Parathyroid adenoma (tissue), 2 donors: ENCODE data around the gene SLC44A3.
"Not testable (repeated sequence)": the region's sequence is repeated elsewhere in the genome, so short reads cannot be mapped to it uniquely, and the experiment has no call there.

ENCODE experiments used
- H2AFZ ChIP-seq: fragments of 300-600 bp; sonication (generic); one replicate; pipeline ENCODE4 v1.7.0; 2017; ENCODE audit warnings: antibody characterized with exemption, mild to moderate bottlenecking
- H3K27ac ChIP-seq: fragments of 300-600 bp; sonication (generic); one replicate; pipeline ENCODE4 v1.7.0; 2017
- H3K27me3 ChIP-seq: fragments of 300-600 bp; sonication (generic); one replicate; pipeline ENCODE4 v1.7.0; 2017; ENCODE audit warnings: low read length; ENCODE audit not compliant: control insufficient read depth, insufficient read depth
- H3K36me3 ChIP-seq: fragments of 300-600 bp; sonication (generic); one replicate; pipeline ENCODE4 v1.7.0; 2017; ENCODE audit warnings: low read length; ENCODE audit not compliant: control insufficient read depth, insufficient read depth
- H3K4me1 ChIP-seq: fragments of 300-600 bp; sonication (generic); one replicate; pipeline ENCODE4 v1.7.0; 2017; ENCODE audit warnings: control low read depth
- H3K4me2 ChIP-seq: fragments of 300-600 bp; sonication (generic); one replicate; pipeline ENCODE4 v1.7.0; 2017; ENCODE audit warnings: low read length
- H3K4me3 ChIP-seq: fragments of 300-600 bp; sonication (generic); one replicate; pipeline ENCODE4 v1.7.0; 2017; ENCODE audit warnings: low read depth, low read length
- H3K79me2 ChIP-seq: fragments of 300-600 bp; sonication (generic); one replicate; pipeline ENCODE4 v1.7.0; 2017; ENCODE audit warnings: control low read depth
- H3K9ac ChIP-seq: fragments of 300-600 bp; sonication (generic); one replicate; pipeline ENCODE4 v1.7.0; 2017; ENCODE audit warnings: mild to moderate bottlenecking
- H3K9me3 ChIP-seq: fragments of 300-600 bp; sonication (generic); one replicate; pipeline ENCODE4 v1.7.0; 2017; ENCODE audit warnings: low read length; ENCODE audit not compliant: control insufficient read depth
- TF ChIP-seq, protein P1 (sequence below): fragments of 300-600 bp; sonication (generic); IDR thresholded peaks from one replicate; pipeline ENCODE4 v1.7.0; 2017; ENCODE audit warnings: antibody characterized with exemption, mild to moderate bottlenecking
- donor health status: primary hyperparathyroidism.

SLC44A3 gene

DNA sequence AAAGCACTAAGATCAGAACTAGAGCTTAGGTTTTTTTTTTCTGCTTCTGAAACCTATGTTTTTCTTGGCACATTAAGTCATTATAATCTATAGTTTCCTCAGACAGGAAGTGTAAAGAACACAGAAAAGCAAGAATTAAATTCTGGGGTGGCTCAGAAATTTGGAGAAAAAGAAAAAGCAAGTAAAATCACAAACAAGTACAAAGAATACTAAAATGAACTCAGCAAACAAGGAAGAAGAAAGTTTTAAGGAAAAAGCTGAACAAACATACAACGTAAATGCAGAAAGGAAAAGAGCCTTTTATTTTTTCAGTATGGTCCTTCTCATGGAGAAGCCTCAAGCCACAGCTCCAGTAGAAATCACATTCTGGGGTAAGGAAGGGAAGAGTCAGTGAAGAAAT is 115.3 kb downstream of the SLC44A3 start:
- Histone ChIP-seq H3K4me1 (no peaks in the 10 kb centered on the region), H3K36me3 (no peaks in the 10 kb centered on the region), H3K27me3 (no peaks in the 10 kb centered on the region), H3K9me3 (no peaks in the 10 kb centered on the region), H2AFZ (peak overlapping the region; percentile 50), H3K4me2 (peak overlapping the region; percentile 57), H3K4me3 (no peak overlapping the region), H3K79me2 (no peaks in the 10 kb centered on the region), H3K9ac (no peak overlapping the region), H3K27ac (no peak overlapping the region)
- TF ChIP-seq, protein P1, sequence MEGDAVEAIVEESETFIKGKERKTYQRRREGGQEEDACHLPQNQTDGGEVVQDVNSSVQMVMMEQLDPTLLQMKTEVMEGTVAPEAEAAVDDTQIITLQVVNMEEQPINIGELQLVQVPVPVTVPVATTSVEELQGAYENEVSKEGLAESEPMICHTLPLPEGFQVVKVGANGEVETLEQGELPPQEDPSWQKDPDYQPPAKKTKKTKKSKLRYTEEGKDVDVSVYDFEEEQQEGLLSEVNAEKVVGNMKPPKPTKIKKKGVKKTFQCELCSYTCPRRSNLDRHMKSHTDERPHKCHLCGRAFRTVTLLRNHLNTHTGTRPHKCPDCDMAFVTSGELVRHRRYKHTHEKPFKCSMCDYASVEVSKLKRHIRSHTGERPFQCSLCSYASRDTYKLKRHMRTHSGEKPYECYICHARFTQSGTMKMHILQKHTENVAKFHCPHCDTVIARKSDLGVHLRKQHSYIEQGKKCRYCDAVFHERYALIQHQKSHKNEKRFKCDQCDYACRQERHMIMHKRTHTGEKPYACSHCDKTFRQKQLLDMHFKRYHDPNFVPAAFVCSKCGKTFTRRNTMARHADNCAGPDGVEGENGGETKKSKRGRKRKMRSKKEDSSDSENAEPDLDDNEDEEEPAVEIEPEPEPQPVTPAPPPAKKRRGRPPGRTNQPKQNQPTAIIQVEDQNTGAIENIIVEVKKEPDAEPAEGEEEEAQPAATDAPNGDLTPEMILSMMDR: no peak

GRCh38 chr1:94936861-94937620 is 116.9 kb downstream of the SLC44A3 start:
- peak overlapping the region; percentile 33 for H3K27ac ChIP-seq
- H3K27me3 ChIP-seq: no peaks in the 10 kb centered on the region
- H2AFZ ChIP-seq: no peak overlapping the region
- no peaks in the 10 kb centered on the region for H3K79me2 ChIP-seq
- H3K9ac ChIP-seq: no peak overlapping the region
- no peaks in the 10 kb centered on the region for H3K4me1 ChIP-seq
- TF ChIP-seq, protein P1: no peak
- peak overlapping the region; percentile 2 for H3K4me3 ChIP-seq
- H3K9me3 ChIP-seq: no peaks in the 10 kb centered on the region
- H3K36me3 ChIP-seq: no peaks in the 10 kb centered on the region
- peak overlapping the region; percentile 57 for H3K4me2 ChIP-seq

DNA sequence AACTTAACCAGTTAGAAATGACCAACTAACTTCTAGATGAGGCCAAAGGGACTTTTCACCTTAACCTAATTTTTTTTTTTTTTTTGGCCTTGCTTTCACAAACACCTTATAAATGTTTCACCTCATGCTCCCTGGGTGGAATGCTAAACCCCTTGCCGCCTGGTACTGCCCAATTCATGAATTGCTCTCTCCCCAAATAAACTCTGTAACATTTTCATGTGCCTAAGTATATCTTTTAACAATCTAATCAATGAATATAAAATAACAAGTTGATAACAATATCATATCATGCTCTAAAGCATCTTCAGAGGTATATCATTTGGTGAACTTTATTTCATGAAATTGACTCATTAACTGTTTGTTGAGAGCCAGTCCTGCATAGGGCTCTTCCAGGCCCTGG is 117.7 kb downstream of the SLC44A3 start:
- H3K4me1 ChIP-seq: no peaks in the 10 kb centered on the region
- H3K79me2 ChIP-seq: no peaks in the 10 kb centered on the region
- H3K27ac ChIP-seq: no peak overlapping the region
- H3K9me3 ChIP-seq: no peaks in the 10 kb centered on the region
- no peak overlapping the region for H3K4me3 ChIP-seq
- H2AFZ ChIP-seq: no peak overlapping the region
- TF ChIP-seq, protein P1: no peak
- no peak overlapping the region for H3K9ac ChIP-seq
- no peak overlapping the region for H3K4me2 ChIP-seq
- no peaks in the 10 kb centered on the region for H3K36me3 ChIP-seq
- H3K27me3 ChIP-seq: no peaks in the 10 kb centered on the region

DNA sequence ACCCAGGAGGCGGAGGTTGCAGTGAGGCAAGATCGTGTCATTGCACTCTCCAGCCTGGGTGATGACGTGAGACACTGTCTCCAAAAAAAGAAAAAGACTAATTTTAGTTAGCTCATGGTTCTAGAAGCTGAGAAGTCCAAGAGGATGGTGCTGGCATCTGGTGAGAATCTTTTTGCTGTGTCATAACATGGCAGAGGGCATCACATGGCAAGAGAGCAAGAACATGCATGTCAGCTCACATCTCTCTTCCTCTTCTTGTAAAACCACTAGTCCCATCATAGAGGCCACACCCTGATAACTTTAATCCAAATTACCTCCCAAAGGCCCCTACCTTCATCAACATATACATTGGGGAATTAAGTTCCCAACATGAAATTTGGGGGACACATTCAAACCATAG is 120.6 kb downstream of the SLC44A3 start:
- Histone ChIP-seq H3K4me1 (no peaks in the 10 kb centered on the region), H3K4me2 (no peak overlapping the region), H3K79me2 (no peaks in the 10 kb centered on the region), H3K9ac (no peak overlapping the region), H3K9me3 (no peaks in the 10 kb centered on the region), H3K27me3 (no peaks in the 10 kb centered on the region), H3K36me3 (no peaks in the 10 kb centered on the region), H2AFZ (no peak overlapping the region), H3K4me3 (no peak overlapping the region), H3K27ac (no peak overlapping the region)
- TF ChIP-seq, protein P1: no peak

GRCh38 chr1:94941480-94941879 is 121.3 kb downstream of the SLC44A3 start:
- H3K36me3 ChIP-seq, H3K9me3 ChIP-seq, H3K4me1 ChIP-seq, H3K4me3 ChIP-seq, H3K79me2 ChIP-seq, H3K4me2 ChIP-seq, H3K27ac ChIP-seq, H3K27me3 ChIP-seq, H2AFZ ChIP-seq, H3K9ac ChIP-seq: not testable (repeated sequence)
